CD4-positive, alpha-beta T cell treated with Interleukin-6 at 100 ng/mL for 8 hours (primary cell): ENCODE data around the gene PI4KB.

Experiments used
- DNase-seq: peaks from one replicate; pipeline ENCODE4 v3.0.0-alpha.2; 2020; ENCODE audit warnings: mixed read lengths, low spot score

PI4KB gene

GRCh38 chr1:151311589-151312331, 15.5 kb downstream of the PI4KB start:
- peak; percentile 69 for DNase-seq

DNA sequence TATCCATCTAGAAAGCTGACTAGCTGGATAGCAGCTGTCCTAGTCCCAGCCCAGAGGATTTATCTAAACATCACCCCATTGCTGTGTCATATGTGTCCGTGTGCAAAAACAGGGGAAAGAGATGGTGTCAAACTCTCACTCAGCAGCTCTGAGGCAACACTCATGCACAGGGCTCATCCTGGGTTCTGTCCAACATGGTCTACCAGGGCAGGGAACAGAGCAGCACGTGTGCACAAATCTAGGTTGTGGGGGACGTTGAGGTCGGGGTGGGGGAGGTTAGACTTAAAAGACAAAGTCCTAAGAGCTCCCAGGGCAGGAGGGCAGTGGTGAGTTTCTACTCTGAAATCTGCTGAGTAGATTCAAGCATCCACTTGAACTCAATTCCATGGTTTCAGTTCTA, 16.2 kb downstream of the PI4KB start:
- DNase-seq = no peak

- no peak for DNase-seq
These were observed 17.3 kb downstream of the PI4KB start for GRCh38 chr1:151309811-151310323.

GRCh38 chr1:151294742-151295462, 32.3 kb downstream of the PI4KB start:
- DNase-seq = no peak

- no peak for DNase-seq
These were observed 34.1 kb downstream of the PI4KB start for GRCh38 chr1:151293093-151293492.

DNA sequence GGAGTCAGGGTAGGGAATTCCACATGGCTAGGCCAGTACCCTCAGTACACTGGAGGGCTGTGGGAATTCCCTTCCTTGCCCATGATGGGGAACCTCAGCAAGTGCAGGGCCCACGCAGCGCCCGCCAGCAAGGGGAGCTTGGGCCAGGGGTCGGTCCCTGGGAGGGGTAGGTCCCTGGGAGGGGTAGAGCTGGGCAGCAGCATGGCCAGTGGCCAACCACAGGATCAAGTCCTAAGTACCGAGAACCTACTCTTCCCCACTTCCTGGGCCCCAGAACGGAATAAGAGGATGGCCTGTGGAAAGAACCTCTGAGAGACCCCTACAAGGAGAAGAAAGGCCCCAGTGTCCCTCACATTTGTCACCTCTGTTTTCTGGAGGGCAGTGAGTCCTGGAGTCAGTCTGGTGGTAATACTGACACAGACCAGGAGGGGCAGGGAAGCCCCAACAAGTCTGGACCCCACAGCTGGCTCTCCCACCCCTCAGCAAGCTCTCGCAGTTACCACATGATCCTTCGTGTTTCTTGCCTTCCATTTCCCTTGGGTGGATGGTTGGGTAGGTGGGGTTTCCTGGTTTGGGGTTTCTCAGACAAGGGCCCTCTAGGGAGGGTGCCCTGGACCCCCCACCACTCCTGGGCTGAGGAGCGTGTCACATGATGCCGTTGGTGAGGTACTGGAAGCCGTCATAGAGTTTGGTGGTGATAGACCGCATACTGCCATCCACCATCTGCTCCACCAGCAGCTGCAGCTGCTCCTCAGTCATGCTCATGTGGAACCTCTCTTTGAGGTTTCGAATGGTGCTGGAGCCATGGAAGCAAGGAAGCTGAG, 34.8 kb downstream of the PI4KB start:
- no peak for DNase-seq

GRCh38 chr1:151290709-151291303, 36.4 kb downstream of the PI4KB start:
- DNase-seq = no peak

DNA sequence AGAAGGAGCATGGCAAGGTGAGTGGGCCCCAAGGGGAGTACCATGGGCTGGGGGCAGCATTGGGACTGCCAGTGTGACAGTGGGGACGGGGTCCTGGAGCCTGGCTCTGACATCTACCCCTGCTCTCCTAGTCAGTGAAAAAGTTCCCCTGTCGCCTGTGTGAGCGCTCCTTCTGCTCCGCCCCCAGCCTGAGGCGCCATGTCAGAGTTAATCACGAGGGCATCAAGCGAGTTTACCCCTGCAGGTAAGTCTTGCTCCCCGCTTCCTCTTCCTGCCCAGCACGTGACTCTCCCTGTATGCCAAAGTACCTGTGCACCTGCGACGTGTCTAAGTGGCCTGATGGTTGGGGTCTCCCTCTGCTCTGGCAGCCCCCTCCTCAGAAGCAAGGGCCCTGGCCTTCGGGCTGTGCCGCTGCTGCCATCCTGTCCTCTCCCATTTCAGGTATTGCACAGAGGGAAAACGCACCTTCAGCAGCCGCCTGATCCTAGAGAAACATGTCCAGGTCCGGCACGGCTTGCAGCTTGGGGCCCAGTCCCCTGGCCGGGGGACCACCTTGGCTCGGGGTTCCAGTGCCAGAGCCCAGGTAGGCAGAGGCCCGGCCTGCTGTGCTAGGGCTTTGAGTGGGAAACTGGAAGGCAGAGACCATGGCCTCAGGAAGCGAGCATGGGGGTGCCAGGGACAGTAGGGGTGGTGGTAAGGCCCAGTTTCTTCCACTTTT, 37.1 kb downstream of the PI4KB start:
- no peak for DNase-seq

- DNase-seq = no peak
These were observed 37.9 kb downstream of the PI4KB start for GRCh38 chr1:151289080-151289935.

- no peak for DNase-seq
These were observed 38.7 kb downstream of the PI4KB start for GRCh38 chr1:151288502-151288901.

DNA sequence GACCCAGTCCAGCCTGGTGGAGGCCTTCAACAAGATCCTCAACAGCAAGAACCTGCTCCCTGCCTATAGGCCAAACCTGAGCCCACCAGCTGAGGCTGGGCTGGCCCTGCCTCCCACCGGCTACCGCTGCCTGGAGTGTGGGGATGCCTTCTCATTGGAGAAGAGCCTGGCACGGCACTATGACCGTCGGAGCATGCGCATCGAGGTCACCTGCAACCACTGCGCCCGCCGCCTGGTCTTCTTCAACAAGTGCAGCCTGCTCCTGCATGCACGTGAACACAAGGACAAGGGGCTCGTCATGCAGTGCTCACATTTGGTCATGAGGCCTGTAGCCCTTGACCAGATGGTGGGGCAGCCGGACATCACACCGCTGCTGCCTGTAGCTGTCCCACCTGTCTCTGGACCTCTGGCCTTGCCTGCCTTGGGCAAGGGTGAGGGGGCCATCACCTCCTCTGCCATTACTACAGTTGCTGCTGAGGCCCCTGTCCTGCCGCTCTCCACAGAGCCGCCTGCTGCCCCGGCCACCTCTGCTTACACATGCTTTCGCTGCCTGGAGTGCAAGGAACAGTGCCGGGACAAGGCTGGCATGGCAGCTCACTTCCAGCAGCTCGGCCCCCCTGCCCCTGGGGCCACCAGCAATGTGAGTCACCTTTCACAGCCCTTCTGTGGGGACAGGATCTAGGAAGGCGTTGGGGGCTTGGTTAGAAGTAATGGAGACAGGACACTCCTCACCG, 39.3 kb downstream of the PI4KB start:
- DNase-seq = no peak

DNA sequence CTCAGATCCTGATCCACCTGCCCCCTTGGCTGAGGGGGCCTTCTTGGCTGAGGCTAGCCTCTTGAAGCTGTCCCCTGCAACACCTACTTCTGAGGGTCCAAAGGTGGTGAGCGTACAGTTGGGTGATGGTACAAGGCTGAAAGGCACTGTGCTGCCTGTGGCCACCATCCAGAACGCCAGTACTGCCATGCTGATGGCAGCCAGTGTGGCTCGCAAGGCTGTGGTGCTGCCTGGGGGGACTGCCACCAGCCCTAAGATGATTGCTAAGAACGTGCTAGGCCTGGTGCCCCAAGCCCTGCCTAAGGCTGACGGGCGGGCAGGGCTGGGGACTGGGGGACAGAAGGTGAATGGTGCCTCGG, 39.9 kb downstream of the PI4KB start:
- DNase-seq = no peak

GRCh38 chr1:151286619-151287340, 40.4 kb downstream of the PI4KB start:
- DNase-seq = no peak

DNA sequence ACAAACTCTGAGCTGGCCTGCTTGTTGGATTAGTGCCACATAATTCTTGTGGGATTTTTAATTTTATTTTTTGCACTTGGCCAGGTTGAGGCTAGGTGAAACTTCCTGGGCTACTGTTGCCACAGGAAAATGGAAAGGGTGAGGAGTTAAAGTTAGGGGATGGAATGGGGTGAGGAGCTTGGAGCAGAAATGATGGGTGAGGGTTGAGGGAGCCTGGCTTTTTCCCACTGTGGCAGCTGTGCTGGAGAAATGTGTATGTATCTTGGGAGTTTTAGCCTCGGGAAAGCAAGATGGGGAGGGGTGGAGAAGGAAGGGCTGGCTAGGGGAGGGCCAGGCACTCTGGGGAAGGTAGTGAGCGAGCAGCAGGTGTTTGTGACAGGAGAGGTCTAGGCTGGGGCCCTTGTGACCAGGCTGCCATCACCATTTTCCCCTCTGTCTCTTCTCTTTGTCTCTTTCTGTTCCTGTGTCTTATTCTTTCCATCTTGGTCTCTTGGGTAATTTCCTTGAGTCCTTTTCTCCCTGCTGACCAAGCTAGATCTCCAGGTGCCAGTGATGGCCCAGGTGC, 43.1 kb downstream of the PI4KB start:
- no peak for DNase-seq

- DNase-seq = no peak
These were observed 44.1 kb downstream of the PI4KB start for GRCh38 chr1:151282883-151283725.

DNA sequence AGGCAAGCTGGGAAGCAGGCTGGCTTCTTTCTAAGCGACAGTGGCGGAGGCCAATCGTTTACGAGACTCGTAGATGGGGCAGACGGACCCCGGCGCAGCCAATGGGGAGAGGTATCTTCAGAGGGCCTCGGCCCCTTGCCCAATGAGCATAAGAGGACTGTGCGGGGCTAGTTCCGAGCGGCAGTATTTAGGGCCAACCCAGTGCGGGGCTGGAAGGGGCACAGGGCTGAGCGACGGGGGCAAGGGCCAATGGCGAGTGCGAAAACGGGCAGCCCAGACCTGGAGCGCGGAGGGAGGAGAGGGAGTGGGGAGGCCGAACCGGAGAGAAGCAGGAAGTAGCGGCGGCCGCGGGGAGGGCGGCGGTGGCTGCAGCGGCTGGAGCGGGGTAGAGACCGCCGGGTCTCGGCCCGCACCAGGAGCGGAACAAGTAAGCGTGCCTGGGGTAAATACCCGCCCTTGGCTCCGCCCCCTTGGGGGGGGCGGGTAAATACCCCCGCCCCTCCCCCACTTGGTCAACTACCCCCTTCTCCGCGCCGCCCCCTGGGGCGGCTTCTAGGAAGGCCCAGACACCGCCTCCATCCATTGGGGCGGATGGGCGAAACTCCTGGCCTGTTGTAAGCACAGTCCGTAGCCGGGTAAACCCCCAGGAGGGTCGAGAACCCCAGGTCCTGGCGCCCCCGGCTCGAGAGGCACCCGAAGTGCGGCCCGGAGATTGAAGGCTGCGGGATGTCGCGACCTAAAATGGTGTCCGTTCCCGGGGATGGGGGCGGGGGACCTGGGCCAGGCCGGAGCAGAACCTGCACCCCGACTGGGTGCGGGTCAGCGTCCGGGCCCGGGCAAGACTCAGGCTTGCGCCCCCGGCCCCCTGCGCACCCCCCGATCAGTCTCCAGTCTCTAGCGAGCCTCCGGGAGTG, 45.0 kb downstream of the PI4KB start, which contains the start of gene ZNF687:
Gene ZNF687, plus strand, starts transcription at position 331 of the 914 bp plus-strand sequence. CDS start 3,993 bp downstream, outside the sequence.
- peak; percentile 99 for DNase-seq
